NCI-H2171 (cell line): ENCODE measurements around the gene VWA3A.
"Not testable (repeated sequence)": the region's sequence is repeated elsewhere in the genome, so short reads cannot be mapped to it uniquely, and the experiment has no call there.

ENCODE experiments used
- DNase-seq: peaks from one replicate; lab custom pipeline; 2025; lab: John Stamatoyannopoulos, UW

The VWA3A gene

DNA sequence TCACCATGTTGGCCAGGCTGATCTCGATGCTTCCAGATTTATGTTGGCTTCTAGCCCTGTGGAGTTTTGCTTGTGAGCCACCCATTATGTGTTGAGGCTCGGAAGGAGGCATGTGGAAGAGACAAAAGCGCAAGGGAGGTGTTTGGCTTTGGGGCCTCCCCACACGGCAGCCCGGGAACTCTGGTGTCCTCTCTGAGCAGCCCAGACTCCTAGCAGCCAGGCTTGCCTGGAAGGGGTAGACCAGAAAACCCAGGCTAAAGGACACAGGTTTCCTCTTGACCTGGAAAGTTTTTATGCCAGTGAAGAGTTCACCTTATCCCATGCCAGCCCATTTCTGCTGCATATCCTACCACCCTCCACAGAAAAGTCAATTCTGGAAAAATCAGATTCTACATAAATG, 91.0 kb downstream of the VWA3A start:
- DNase-seq = no peak

DNA sequence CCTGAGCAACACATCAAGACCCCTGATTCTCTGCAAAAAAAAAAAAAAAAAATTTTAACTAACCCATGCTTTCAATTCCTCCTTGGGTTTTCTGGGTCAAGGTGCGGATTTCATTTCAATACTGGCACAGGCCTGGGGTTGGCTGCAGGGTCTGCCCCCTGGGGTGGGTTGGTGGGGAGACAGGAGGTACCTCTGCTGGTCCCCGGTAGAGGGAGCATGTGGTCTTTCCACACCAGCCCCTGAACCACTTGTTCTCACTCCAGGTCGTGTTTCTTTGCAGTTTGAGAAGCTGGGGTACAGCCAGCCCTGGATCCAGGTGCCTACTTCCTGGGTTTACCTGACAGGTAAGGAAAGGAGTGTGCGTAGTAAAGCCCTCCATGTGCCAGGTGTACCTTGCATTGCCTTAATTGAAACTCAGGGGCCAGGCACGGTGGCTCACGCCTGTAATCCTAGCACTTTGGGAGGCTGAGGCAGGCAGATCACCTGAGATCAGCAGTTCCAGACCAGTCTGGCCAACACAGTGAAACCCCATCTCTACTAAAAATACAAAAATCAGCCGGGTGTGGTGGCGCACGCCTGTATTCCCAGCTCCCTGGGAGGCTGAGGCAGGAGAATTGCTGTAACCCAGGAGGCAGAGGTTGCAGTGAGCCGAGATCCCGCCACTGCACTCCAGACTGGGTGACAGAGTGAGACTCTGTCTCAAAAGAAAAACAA, 91.7 kb downstream of the VWA3A start:
- no peak for DNase-seq

DNA sequence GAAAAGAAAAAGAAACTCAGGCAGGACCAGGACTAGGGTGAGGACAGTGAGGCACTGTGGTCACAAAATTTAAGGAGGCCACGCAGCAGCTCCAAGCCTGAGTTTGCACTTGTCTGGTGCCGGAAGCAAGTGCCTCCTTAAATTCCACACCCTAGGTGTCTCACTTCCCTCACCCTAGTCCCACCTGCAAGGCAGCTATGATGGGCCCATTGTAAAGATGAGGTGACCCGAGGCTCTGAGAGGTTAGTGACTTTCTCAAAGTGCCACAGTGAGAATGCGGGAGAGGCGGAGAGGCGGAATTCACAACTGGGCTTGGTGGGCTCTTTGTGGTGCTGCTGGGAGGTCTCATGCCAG, 92.3 kb downstream of the VWA3A start:
- no peak for DNase-seq

DNA sequence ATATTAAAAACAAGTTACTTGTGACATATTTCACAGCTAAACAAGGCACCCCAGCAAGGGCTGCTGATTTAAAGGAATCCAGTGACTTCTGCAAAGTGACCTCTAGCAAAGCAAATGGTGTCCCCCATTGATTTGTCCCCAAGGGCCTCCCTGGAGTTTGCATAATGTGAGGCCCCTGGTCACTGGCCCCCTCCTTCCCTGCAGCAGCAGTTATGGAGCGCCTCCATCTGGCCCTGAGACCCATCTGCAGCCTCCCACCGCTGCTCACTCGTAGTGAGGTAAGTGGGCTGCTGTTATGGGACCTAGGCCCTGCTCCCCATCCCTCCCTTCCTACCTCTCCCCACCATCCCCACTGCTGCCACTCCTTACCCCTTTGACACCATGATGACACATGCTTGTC, 94.2 kb downstream of the VWA3A start:
- DNase-seq = no peak

DNA sequence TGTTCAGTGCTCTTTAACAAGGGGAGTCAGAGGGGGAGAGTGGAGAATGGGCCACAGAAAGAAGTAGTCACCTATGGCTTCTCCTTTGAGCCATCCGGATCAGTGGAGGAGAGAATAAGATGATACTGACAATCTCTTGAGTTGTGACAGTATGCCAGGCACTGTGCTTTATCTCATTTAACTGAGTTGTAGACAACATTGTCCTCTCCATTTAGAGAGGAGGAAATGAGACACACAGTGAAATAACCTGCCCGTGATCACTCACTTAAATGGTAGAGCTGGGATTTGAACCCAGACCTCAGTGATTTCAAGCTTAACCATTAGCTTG, 95.9 kb downstream of the VWA3A start:
- DNase-seq = no peak

DNA sequence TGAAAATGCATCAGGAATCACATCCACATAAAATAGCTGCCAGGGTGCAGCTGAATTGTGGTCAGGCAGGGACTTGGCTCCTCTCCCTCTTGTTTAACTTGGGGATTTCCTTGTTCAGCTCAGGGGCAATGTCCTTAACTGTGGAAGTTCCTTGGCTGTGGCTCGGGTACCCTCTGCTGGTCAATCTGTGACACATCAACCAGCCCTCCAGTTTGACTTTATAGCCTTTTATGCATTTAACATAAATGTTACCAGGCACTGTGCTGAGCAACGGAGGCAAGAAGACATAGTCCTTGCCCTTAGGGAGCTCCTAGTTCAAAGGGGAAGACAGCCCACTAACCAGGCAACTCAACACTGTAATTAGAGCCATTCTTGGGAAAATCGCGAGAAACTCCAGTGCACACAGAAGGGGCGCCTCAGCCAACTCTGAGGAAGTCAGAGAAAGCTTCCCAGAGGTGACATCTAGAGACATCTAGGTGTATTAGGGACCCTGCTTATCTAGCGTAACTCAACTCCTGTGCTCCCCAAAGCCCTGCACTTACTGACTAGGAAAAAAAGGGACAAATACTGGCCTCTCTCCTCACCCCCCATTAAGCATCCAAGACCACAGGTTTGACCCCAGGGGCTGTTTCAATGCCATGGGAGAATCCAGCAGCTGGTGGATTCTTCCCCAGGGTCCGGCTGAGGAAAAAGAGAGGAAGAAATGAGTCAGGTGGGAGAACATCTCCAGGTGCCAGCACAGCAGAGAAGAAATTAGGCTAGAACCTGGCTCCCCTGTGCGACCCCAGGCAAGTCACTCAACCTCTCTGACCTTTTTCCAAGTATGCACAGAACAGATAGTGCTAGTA, 96.5 kb downstream of the VWA3A start:
- no peak for DNase-seq

DNA sequence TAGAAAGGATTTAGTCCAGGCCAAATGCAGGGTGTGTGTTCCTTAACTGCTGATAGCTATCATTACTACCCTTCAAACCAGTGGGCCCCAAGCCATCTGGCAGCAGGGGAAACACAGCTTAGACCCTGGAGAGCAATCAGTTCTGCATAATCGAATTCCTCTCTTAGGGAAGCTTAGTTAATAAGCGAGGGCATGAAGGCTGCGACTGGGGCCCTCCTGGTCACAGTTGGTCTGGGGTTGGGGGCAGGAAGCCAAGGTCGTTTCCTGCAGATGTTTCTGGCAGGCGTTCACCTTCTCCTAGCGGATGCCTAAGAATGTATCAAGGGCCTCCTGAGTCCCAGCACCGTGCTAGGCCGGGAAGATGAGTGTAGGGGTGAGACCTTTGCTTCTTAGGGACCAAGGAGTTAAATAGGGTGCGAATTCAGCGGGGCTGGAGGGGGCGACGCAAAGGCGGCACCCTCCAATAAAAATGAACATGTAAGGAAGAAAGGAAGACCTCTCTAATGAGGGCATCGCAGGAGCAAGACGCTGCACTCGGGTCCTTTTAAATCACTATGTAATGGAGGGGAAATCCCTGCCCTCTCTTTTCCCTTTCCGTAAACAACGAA, 97.2 kb downstream of the VWA3A start:
- no peak for DNase-seq

DNA sequence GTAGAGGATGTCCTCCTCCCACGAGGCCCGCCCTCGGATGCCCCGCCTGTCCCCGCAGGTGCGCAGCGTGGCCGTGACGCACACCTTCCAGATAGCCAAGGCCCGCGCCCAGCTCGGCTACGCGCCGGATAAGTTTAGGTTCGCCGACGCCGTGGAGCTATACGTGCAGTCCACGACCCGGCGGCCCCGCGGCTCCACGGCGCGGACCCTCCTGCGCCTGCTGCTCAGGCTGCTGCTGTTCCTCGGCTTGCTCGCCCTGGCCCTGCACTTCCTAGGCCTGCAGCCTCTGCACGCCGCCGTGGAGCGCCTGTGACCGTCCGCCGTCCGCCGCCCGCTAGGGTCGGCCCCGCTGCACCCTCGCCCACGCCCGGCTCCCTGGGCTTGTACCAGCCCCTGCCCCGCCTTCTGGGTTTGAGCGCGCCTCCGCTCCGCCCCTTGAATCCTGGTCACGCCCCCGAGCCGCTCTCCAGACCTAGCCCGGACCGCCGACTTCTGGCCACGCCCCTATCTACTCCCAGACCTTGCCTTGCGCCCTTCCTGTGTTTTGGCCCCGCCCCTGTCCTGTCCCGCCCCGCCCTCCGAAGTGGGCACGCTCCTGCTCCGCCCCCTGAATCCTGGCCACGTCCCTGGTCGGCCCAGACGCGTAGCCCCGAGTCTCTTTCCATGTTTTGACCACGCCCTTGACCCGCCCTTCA, 97.9 kb downstream of the VWA3A start:
- peak; percentile 99 for DNase-seq

DNA sequence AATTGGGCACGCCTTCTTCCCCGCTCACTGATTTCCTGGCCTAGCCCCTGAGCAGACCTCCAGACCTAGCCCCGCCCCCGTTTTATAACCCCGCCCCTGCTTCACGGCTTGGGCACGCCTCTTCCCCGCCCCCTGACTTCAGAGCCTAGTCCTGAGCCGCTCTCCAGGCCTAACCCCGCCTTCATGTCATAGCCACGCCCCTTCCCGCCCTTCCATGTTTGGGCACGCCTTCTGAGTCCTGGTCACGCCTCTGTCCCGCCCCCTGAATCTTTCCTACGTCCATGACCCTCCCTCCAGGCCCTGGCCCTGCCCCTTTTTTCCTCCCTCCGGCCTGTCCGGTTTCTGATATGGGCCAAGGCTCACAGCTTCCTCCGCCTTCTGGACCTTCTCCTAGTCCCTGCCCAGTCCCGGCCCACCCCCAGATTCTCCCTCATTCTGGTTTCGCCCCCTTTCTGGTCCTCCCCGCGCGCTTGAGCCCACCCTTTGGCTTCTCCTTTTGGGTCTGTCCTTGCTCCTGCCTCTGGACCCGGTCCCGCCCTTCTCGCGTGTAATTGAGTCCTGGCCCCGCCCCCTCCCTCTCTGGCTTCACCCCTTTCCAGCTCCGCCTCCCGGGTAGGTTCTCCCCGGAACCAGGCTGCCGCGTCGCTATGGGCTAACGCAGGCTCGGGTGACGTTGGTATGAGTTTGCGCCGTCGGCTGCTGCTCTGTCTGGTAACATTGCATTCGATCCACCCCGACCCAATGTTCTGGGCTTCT, 98.6 kb downstream of the VWA3A start:
- DNase-seq = peak; percentile 99

DNA sequence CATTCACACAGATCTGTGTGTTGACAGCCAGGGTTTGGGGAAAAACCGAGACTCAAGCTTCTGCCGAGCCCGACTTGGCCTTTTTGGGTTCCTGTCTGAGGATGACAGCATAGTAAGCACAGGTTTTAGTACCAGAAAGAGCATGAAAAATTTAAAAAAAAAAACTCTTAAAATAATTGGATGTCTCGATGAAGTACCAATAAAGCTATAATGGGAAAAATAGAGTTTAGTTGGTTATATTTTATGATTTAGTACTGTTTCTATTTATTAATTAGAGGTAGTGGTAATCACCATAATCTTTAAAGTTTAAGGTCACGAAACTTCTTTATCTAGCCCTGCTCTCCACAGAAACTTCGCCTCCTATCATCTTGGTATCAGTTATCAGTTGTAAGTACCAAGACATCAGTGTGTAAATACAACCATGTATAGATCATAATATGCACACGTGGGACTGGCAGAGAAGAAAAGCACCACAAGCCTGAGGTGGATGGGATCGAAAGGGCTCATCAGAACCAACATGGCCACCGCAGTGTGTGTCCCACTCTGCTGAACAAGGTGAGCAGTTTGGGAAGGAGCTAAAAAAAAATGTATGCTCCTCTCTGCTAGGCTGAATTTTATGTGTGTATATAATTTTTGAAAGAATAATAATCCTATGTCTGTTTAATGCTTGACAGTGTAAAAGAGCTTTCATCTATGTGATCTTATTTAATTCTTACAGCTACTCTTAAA, 99.4 kb downstream of the VWA3A start:
- DNase-seq = no peak

DNA sequence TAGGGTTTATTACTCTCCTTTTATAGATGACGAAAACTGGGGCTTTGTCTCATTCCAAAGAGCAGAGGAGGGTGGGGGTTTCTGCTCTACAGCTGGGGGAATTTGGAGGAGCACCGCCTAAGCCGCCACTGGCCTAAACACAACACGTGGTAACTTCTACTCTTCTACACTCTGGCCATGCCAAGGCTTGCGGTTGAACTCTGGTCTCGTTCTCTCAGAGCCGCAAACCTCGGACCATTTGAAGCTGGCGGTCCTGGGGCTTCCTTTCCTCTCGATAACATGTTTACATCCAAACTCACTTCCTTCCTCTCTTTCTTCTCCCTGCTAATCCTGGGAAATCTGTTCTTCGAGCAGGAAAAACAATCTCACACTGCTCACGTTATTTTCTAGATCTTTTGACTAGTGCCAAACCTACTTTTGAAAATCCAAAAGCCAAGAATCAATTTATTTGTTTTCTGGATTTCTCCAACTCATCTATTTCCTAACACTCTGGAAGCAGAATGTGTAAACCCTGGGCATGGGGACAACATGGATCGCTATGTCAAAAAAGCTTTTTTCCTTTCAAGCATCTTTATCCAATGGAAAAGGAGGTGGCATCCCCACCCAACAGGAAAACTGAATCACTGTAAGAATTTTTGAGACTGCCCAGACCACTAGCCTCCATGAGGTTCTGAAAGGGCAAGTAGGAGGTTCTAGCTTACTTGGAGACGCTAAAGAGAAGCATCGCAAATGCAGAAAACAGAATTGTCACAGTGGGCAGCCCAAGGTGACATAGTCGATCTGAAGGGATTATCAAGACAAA, 100.1 kb downstream of the VWA3A start:
- no peak for DNase-seq

DNA sequence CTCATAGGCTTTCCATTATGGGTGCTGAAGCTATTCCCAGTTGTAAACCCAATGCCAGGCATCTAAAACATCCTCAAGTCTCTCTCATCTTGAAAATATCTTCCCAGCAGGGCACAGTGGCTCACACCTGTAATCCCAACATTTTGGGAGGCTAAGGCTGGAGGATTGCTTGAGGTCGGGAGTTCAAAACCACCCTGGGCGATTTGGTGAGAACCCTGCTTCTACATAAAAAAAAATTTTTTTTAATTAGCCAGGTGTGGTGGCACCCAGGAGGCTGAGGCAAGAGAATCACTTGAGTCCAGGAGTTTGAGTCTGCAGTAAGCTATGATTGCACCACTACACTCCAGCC, 100.7 kb downstream of the VWA3A start:
- no peak for DNase-seq

DNA sequence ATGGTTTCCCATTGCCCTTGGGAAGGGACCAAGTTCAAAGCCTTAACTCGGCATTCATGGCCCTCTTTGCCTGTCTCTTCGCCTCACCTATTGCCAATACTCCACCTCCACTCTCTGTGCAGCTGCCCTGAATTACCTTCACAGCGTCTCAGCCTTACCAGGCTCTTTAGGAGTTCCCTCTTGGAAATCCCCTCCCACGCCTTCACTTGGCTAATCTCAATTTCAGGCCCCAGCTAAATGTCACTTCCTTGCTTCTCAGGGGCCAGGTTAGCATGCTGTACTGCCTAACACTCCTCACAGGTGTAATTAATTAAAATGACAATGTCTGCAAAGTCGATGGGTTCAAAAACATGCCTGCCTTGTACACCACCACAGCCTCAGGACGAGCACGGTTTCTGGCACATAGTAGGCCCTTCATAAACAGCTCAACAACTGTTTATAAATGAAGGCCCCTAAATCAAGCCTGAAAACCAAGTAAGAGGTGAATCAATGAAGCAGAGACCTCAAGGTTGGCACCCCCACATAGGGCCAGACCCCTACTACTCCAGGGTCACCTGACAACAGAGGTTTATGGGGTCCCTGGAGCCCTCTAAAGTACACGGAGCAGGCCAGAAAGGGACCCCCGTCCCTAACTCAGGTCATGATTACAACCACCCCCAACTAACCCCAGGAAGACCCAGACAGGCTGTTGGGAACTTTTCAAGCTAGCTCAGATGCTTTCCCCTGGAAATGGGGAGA, 102.5 kb downstream of the VWA3A start:
- DNase-seq = no peak

DNA sequence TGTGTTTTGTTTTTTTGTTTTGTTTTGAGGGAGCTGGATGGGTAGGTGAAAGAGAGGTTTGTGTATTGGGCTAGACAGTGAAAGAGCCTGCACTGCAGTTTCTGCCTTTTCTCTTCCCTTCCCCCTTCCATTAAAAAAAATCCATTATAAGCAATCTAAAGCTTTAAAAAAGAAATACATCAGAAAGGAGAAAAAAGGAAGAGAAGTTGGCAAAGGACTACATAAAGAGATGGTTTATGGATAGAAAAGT, 103.0 kb downstream of the VWA3A start:
- no peak for DNase-seq

DNA sequence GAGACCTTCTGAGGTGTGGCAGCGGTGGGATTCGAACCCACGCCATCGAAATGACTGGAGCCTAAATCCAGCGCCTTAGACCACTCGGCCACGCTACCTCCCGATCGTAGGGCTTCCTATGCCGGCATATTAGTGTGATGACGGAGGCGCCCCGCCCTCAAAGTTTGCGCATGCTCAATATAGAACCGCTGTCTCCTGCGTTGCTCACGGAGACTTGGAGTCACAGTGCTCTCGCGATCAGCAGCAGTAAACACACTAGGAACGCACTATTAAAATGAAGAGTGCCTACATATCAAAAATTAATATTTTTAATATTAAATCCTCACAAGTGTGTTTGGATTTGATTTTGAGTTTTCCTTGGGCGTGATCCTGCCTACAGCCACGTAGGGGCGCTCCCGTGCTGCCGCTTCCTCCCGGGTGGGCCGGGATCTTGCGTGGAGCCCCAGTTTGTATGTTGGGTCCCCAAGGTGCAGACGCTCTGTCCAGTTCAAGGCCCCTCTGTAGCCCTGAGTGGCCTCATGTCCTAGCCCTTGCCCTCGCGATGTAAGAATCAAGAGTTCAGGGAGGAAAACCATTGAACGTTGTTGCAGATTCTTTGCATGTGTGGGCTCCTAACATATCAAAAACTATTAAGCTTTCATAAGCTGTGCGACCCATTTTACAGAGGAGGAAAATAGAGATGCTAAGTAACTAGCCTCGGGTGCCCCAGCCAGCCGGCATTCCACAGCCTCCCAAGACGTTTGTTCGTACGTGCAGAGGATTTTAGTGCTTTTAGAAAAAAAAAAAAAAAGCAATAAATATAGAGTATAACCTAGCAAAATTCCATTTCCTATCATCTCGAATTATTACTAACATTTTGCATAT, 103.6 kb downstream of the VWA3A start:
- DNase-seq = peak; percentile 60

DNA sequence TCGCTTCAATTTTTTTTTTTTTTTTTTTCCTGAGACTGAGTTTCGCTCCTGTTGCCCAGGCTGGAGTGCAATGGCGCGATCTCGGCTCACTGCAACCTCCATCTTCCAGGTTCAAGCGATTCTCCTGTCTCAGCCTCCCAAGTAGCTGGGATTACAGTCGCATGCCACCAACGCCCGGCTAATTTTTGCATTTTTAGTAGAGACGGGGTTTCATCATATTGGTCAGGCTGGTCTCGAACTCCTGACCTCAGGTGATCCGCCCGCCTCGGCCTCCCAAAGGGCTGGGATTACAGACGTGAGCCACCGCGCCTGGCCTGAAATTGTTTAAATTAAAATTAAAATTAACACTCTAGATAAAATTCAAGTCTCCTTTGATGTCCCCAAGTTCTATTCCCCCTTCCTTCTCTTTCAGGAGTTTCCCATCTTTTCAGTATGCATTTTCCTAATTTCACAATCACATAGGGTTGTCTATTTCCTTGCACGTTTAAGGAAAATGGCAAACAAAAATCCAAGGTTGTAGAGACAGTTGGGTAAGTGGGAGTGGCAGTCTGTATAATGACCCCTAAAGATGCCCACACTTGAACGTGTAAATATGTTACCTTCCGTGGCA, 104.3 kb downstream of the VWA3A start:
- DNase-seq = not testable (repeated sequence)

DNA sequence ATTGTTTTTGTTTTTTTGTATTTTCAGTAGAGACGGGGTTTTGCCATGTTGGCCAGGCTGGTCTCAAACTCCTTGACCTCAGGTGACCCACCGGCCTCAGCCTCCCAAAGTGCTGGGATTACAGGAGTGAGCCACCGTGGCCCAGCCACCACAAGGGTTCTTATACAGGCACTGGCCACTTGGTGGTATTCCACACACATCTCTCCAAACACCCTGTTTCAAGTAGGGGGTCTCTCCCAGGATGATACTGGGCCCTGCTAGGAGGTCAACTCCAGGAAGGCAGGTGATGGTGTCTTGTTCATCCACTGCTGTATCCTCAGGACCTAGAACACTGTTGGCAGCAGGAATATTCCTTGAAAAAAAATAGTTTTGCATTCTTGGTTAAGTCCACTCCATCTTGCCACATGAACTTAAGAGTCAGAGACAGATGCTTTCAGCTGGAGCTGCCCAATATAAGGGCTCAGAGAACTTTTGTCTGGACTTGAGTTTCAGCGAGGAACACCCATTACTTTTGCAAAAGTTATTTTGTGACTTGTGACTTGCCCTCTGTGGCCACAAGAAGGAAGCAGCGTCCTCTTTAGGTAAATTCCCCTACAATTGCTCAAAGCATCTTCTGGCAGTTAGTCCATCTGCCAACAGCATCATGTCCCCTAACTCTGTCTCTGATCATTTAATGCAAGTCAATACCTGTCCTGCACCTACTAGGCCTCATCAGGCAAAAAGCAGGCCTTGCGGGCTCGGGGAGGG, 106.4 kb downstream of the VWA3A start:
- no peak for DNase-seq

DNA sequence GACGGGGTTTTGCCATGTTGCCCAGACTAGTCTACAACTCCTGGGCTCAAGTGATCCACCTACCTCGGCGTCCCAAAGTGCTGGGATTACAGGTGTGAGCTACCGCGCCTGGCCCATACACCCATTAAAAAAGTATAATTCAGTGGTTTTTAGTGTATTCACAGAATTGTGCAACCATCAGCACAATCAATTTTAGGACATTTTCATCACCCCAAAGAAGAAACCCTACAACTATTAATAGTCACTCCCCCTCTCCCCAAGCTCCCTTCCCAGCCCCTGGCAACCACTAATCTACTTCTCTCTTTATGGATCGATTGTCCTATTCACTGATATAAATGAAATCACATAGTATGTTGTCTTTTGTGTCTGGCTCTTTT, 109.9 kb downstream of the VWA3A start:
- no peak for DNase-seq
